ENCODE measurements around the gene KDM4B.

- TF ChIP-seq CTCF (IDR thresholded peaks at IDR 0.05), result no peak
- no peak for TF ChIP-seq POLR2A (IDR thresholded peaks at IDR 0.05)
Observed at GRCh38 chr19:5063873-5064645, 95.1 kb downstream of the KDM4B start.
